GM21528 (cell line): ENCODE measurements around the gene CLASP1.
"Not testable (repeated sequence)": the region's sequence is repeated elsewhere in the genome, so short reads cannot be mapped to it uniquely, and the experiment has no call there.

Experiments
- ATAC-seq: cut with Tn5 transposase; IDR thresholded peaks from one replicate; pipeline ENCODE4 v1.9.1; 2021; ENCODE audit warnings: mild to moderate bottlenecking, moderate library complexity; ENCODE audit not compliant: unreplicated experiment, low FRiP score

Gene CLASP1

GRCh38 chr2:121298476-121298875 lies 350.8 kb downstream of the CLASP1 start:
- ATAC-seq = no peak

DNA sequence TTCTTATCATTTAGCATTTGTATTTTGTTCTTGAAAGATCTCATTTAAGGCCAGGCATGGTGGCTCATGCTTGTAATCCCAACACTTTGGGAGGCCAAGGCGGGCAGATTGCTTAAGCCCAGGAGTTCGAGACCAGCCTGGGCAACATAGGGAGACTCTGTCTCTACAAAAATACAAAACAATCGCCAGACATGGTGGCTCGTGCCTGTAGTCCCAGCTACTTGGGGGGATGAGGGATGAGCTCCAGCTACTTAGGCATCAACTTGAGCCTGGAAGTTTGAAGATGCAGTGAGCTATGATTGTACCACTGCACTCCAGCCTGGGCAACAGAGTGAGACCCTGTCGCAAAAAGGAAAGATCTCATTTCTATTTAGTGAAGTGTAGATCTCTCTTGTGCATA lies 351.4 kb downstream of the CLASP1 start:
- not testable (repeated sequence) for ATAC-seq

GRCh38 chr2:121297217-121297830 lies 351.9 kb downstream of the CLASP1 start:
- ATAC-seq = no peak

DNA sequence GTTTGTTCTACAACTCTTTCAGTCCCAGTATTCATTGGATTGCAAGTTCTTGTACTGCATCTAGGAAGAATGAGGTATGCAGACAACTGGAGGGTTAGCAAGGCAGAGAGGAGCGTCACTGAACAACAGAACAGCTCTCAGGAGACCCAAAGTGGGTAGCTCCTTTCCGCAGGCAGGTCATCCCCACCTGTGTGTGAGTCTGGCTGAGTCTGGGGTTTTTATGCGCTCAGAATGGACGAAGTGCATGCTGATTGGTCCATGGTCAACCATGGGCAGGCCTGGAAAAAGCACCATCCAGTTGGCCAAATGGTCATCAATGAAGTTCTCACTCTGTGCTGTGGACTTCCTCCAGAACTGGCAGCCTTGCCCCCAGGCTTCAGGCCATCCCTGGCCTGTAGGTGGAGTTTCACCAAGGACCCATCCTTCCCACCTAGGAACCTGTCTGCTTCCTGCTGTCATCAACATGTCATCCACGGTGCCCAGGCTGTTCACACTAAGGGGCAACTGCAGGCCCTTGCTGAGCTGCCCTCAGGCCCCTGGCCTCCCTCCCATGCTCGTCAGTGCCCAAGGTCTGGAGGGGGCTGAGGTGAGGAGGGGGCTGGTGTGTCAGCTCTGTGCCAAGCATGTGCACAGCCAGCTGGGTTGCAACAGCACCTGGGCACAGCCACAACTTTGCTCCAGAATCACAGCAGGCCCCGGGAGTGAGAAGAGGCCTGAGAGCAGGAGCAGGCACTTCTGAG lies 353.2 kb downstream of the CLASP1 start:
- no peak for ATAC-seq

GRCh38 chr2:121294881-121295840 lies 354.1 kb downstream of the CLASP1 start:
- ATAC-seq = no peak

- ATAC-seq = no peak
Observed at GRCh38 chr2:121293450-121294325, 355.6 kb downstream of the CLASP1 start.

DNA sequence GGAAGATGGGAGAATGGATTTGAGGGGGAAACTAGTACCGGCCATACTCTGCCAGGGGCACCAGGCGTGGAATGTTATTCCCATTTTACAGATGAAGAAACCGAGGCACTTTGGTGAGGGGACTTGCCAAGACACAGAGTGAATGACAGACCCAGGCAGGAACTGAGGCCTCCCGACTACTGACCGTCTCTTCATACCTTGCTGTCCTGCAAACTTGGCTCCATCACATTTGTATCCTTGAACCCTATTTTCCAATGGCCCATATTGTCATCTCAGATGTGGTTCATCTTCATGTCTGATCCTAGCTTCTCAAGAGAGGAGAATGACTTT lies 358.0 kb downstream of the CLASP1 start:
- ATAC-seq = no peak

DNA sequence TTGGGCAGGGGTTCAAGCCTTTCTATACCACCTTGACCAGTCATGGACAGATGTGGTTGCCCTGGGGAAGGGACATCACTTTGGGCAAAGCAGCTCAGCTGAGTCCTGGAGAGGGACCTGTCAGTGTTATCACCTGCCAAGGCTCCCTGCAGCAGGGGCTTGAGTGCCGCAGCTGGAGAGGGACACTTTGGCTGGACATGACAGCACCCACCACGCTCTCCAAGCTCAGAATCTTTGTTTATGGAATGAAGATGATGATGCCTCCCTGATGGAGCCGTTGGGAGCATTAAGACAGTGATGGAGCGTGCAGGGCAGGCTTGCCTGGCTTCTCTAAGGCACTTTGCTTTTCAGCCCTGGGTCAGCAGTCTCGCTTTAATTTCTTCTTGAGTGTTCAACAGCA lies 360.0 kb downstream of the CLASP1 start:
- ATAC-seq = no peak

GRCh38 chr2:121288454-121289231 lies 360.6 kb downstream of the CLASP1 start:
- ATAC-seq = no peak

GRCh38 chr2:121287956-121288355 lies 361.3 kb downstream of the CLASP1 start:
- ATAC-seq = no peak
